Calu3 (cell line): Measurements from ENCODE around the gene USH2A. TPM values are rescaled to one million over a fixed set of nuclear protein-coding genes. Genes with fewer than 3 reads are reported as not detected.

Experiments
- BruUV-seq: library from RNA; stranded (reverse); fragments of 400-500 nt; replicated peaks from 2 replicates; lab custom pipeline; 2021; lab: Mats Ljungman, UMichigan
- CTCF ChIA-PET: fragments of 300-600 bp; sonication (Branson Sonifier 250); formaldehyde crosslinking; loops from one replicate; lab custom pipeline; 2022; ENCODE audit warnings: antibody characterized with exemption; lab: Charles Lee
- DNase-seq: peaks from one replicate; pipeline ENCODE4 v3.0.0; 2022
- H3K27ac Mint-ChIP-seq: one replicate; pipeline ENCODE4 v1.8.0; 2022; ENCODE audit warnings: mixed read lengths; ENCODE audit not compliant: unreplicated experiment
- H3K27me3 Mint-ChIP-seq: one replicate; pipeline ENCODE4 v1.8.0; 2022; ENCODE audit warnings: mixed read lengths; ENCODE audit not compliant: unreplicated experiment
- H3K36me3 Mint-ChIP-seq: one replicate; pipeline ENCODE4 v1.8.0; 2022; ENCODE audit warnings: mild to moderate bottlenecking, moderate library complexity, mixed read lengths; ENCODE audit not compliant: insufficient read depth, unreplicated experiment
- H3K4me1 Mint-ChIP-seq: one replicate; pipeline ENCODE4 v1.8.0; 2022; ENCODE audit warnings: mild to moderate bottlenecking, low read depth, mixed read lengths; ENCODE audit not compliant: unreplicated experiment
- H3K4me3 Mint-ChIP-seq: one replicate; pipeline ENCODE4 v1.8.0; 2022; ENCODE audit warnings: mild to moderate bottlenecking, low read depth, moderate library complexity, mixed read lengths; ENCODE audit not compliant: unreplicated experiment
- H3K9me3 Mint-ChIP-seq: one replicate; pipeline ENCODE4 v1.8.0; 2022; ENCODE audit warnings: low read depth, mixed read lengths; ENCODE audit not compliant: unreplicated experiment
- CTCF ChIP-seq: fragments of 200-600 bp; IDR thresholded peaks from one replicate; pipeline ENCODE4 v1.8.0; 2022; ENCODE audit warnings: antibody characterized with exemption; ENCODE audit not compliant: unreplicated experiment
- intact Hi-C: fragments of 100-400 bp; cut with micrococcal nuclease; formaldehyde crosslinking; loops from one replicate; pipeline ENCODE4 v1.10.0; 2022; ENCODE audit not compliant: unreplicated experiment
- total RNA-seq: library from RNA; stranded (reverse); gene quantifications from 2 replicates; pipeline ENCODE4 v1.2.3, GENCODE V29; 2022

Gene USH2A
- total RNA-seq, 1 experiment from 2014 or later: not detected

DNA sequence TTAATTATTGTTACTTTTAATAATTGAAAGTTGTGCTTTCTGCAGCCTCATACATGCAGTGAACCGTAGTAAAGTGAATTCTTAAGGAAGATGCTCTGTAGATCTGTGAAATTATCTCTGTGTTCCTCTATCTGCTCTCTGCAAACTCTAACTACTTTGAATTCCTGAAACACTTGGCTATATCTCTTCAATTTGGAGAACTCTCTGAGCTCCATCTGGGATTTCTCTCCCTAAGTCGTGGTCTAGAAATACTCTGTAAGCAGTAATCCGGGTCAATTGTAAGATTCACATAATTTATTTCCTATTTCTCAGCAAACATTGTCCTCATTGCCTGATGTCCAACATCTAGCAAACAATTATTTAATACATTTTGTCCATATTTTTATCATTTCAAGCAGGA, 164.9 kb downstream of the USH2A start:
- no TSS peak for BruUV-seq
- no peak for TF ChIP-seq CTCF
- no peak overlapping the region for H3K4me3 Mint-ChIP-seq
- H3K4me1 Mint-ChIP-seq: no peaks in the 10 kb centered on the region
- intact Hi-C loops: no loop called here
- no peaks in the 10 kb centered on the region for H3K36me3 Mint-ChIP-seq
- no peaks in the 10 kb centered on the region for H3K27me3 Mint-ChIP-seq
- no peak for DNase-seq
- no peak overlapping the region for H3K27ac Mint-ChIP-seq
- CTCF ChIA-PET: no interaction called here
- peaks cover 2% of the 10 kb centered on the region for H3K9me3 Mint-ChIP-seq

DNA sequence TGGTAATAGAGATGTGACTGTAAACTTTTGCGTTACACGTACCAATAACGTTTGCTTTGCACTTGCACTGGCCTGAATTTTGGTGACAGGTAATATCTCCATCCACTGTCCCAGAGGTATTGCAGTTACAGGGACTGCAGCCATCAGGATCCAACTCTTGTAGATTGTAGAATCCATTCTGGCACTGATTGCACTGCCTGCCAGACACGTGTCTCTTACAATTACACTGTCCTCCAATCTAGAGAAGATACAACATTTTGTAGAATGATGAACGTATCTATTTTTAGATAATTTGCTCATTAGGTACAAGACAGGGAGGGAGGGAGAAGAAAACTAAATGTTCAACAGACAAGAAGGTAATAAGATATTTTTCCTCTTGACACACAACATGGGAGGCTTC, 172.4 kb downstream of the USH2A start:
- no peaks in the 10 kb centered on the region for H3K9me3 Mint-ChIP-seq
- CTCF ChIA-PET: no interaction called here
- H3K4me1 Mint-ChIP-seq: no peaks in the 10 kb centered on the region
- no peaks in the 10 kb centered on the region for H3K27me3 Mint-ChIP-seq
- DNase-seq: no peak
- no peak for TF ChIP-seq CTCF
- no TSS peak for BruUV-seq
- no peaks in the 10 kb centered on the region for H3K36me3 Mint-ChIP-seq
- H3K4me3 Mint-ChIP-seq: no peak overlapping the region
- H3K27ac Mint-ChIP-seq: no peak overlapping the region
- intact Hi-C loops: no loop called here

GRCh38 chr1:216248628-216249027, 174.6 kb downstream of the USH2A start:
- Mint-ChIP-seq H3K36me3 (no peaks in the 10 kb centered on the region), H3K27ac (no peak overlapping the region), H3K9me3 (no peaks in the 10 kb centered on the region), H3K27me3 (no peaks in the 10 kb centered on the region), H3K4me3 (no peak overlapping the region), H3K4me1 (no peaks in the 10 kb centered on the region)
- CTCF ChIA-PET: no interaction called here
- intact Hi-C loops: no loop called here
- TF ChIP-seq CTCF: no peak
- DNase-seq: no peak
- no TSS peak for BruUV-seq

- no peaks in the 10 kb centered on the region for H3K36me3 Mint-ChIP-seq
- DNase-seq: no peak
- BruUV-seq: no TSS peak
- CTCF ChIA-PET: no interaction called here
- intact Hi-C loops: no loop called here
- no peak for TF ChIP-seq CTCF
- H3K27ac Mint-ChIP-seq: no peak overlapping the region
- no peaks in the 10 kb centered on the region for H3K4me1 Mint-ChIP-seq
- no peak overlapping the region for H3K4me3 Mint-ChIP-seq
- no peaks in the 10 kb centered on the region for H3K9me3 Mint-ChIP-seq
- H3K27me3 Mint-ChIP-seq: no peaks in the 10 kb centered on the region
These were observed 175.3 kb downstream of the USH2A start for GRCh38 chr1:216247937-216248336.
